Suprapubic skin (tissue), 4 donors: ENCODE results near the gene ADORA3. TPM values are rescaled to one million over a fixed set of nuclear protein-coding genes. Genes with fewer than 3 reads are reported as not detected.
"Not testable (repeated sequence)": the region's sequence is repeated elsewhere in the genome, so short reads cannot be mapped to it uniquely, and the experiment has no call there.

Experiments
- DNase-seq, 2 donors: peaks; one replicate each; pipeline ENCODE4 v3.0.0-alpha.2; 2019; ENCODE audit warnings: low spot score in 2 of 2
- H3K27ac ChIP-seq: fragments of 200-600 bp; sonication (generic); one replicate; pipeline ENCODE4 v1.5.1; 2019
- H3K27me3 ChIP-seq: fragments of 200-600 bp; sonication (generic); one replicate; pipeline ENCODE4 v1.5.1; 2019
- H3K36me3 ChIP-seq: fragments of 200-600 bp; sonication (generic); one replicate; pipeline ENCODE4 v1.5.1; 2019
- H3K4me1 ChIP-seq: fragments of 200-600 bp; sonication (generic); one replicate; pipeline ENCODE4 v1.5.1; 2019
- H3K4me3 ChIP-seq: fragments of 200-600 bp; sonication (generic); one replicate; pipeline ENCODE4 v1.5.1; 2019; ENCODE audit warnings: mild to moderate bottlenecking
- H3K9me3 ChIP-seq: fragments of 200-600 bp; sonication (generic); one replicate; pipeline ENCODE4 v1.5.1; 2019
- EP300 ChIP-seq: sonication (generic); formaldehyde crosslinking; IDR thresholded peaks from one replicate; pipeline ENCODE4 v1.6.1; 2017; ENCODE audit warnings: antibody characterized with exemption
- POLR2A ChIP-seq, 2 donors: fragments of 450-650 bp; IDR thresholded peaks; one replicate each; pipeline ENCODE4 v1.6.1; 2017; ENCODE audit warnings: antibody characterized with exemption in 2 of 2, mild to moderate bottlenecking in 2 of 2, moderate library complexity in 2 of 2
- POLR2AphosphoS5 ChIP-seq, 3 donors: sonication (generic); formaldehyde crosslinking; IDR thresholded peaks; one replicate each; pipeline ENCODE4 v1.6.1; 2017; ENCODE audit warnings: antibody characterized with exemption in 3 of 3
- WGBS: methylation state at CpG from one replicate; pipeline ENCODE4 v1.1.5; 2018; 5-methylcytosine and 5-hydroxymethylcytosine counted together
- total RNA-seq, 4 donors: library from RNA; depleted of rRNA; stranded (reverse); fragments of >200 nt; gene quantifications; one replicate each; pipeline ENCODE4 v1.1.0, GENCODE V29; 2016
- TF ChIP-seq, protein P1 (sequence below), 2 donors: fragments of 200-600 bp in 1 of 2; fragments of 450-650 bp in 1 of 2; sonication (generic) in 1 of 2; IDR thresholded peaks; one replicate each; pipeline ENCODE4 v1.5.1; 2016 to 2019; ENCODE audit warnings: antibody characterized with exemption in 2 of 2, mild to moderate bottlenecking in 1 of 2, moderate library complexity in 1 of 2

Gene ADORA3
- 1 to 10 TPM in 1 of 4 donors, under 1 TPM in 2, not detected in 1; 0.64 to 2.0 (median 0.85) TPM for total RNA-seq

DNA sequence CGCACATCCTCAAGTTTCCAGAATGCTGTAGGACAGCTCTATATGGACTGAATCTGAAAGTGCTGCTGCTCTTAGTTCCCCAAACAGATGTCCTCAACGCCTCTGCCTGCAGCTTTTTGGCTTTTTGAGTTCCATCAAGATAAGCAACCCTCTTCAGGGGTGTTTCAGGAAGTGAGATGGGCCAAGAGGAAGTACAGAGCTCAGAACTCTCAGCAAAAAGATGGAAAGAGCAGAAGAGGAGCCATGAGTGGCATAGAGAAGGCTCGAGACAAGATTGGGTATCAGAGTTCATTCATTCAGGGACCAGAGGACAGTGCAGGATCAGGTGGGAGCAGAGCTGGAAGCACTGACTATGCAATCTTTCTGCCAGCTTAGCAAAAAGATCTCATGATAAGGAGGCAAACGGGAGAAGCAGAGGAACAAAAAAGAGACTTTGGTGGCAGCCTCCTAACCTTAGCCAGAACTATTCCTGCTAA lies at the start of gene ADORA3, which contains the start of gene TMIGD3:
ADORA3 (minus strand) TSS at position 49 of the 476 bp plus-strand sequence. CDS start 279 bp downstream, outside the sequence.
TMIGD3 (minus strand) TSS at position 49 of the 476 bp plus-strand sequence. CDS start 279 bp downstream, outside the sequence.
- Histone ChIP-seq H3K4me3 (peak within 1 kb of the TSS; percentile 19), H3K27ac (peak within 1 kb of the TSS; percentile 40), H3K9me3 (no peaks in the 10 kb centered on the region), H3K4me1 (peaks cover 17% of the 10 kb centered on the region), H3K36me3 (no peaks in the 10 kb centered on the region), H3K27me3 (no peaks in the 10 kb centered on the region)
- WGBS = 54% methylated on average over 4 of the region's 4 CpGs
- TF ChIP-seq POLR2AphosphoS5 (IDR thresholded peaks at IDR 0.05) (no peak), POLR2A (IDR thresholded peaks at IDR 0.05) (no peak), EP300 (no peak)
- TF ChIP-seq, protein P1, sequence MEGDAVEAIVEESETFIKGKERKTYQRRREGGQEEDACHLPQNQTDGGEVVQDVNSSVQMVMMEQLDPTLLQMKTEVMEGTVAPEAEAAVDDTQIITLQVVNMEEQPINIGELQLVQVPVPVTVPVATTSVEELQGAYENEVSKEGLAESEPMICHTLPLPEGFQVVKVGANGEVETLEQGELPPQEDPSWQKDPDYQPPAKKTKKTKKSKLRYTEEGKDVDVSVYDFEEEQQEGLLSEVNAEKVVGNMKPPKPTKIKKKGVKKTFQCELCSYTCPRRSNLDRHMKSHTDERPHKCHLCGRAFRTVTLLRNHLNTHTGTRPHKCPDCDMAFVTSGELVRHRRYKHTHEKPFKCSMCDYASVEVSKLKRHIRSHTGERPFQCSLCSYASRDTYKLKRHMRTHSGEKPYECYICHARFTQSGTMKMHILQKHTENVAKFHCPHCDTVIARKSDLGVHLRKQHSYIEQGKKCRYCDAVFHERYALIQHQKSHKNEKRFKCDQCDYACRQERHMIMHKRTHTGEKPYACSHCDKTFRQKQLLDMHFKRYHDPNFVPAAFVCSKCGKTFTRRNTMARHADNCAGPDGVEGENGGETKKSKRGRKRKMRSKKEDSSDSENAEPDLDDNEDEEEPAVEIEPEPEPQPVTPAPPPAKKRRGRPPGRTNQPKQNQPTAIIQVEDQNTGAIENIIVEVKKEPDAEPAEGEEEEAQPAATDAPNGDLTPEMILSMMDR (IDR thresholded peaks at IDR 0.05) = no peak
- no peak for DNase-seq

DNA sequence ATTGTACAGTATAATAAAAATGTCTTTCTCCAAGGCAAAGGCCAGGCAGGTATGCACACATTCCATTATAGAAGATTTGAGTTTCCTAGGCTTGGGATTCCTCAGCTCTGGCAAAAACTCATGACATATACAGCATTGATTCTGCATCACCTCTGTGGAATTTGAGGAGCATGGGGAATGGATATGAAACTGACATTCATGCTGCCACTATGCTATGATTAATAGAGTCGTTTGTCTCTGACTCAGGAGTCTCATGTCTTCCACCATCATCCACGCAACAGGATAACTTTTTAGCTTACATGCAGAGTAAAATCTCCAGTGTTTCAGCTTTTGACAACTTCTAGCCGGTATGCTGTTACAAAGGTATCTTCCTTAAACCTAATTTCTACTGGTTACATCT lies 49.8 kb upstream of the ADORA3 start:
- Histone ChIP-seq H3K36me3 (no peaks in the 10 kb centered on the region), H3K4me3 (no peak overlapping the region), H3K4me1 (no peaks in the 10 kb centered on the region), H3K27me3 (no peaks in the 10 kb centered on the region), H3K27ac (no peak overlapping the region), H3K9me3 (no peaks in the 10 kb centered on the region)
- 86% methylated on average over 3 of the region's 3 CpGs for WGBS
- TF ChIP-seq POLR2AphosphoS5 (IDR thresholded peaks at IDR 0.05) (no peak), POLR2A (IDR thresholded peaks at IDR 0.05) (no peak), EP300 (no peak)
- TF ChIP-seq, protein P1 (IDR thresholded peaks at IDR 0.05) = no peak
- DNase-seq = no peak

DNA sequence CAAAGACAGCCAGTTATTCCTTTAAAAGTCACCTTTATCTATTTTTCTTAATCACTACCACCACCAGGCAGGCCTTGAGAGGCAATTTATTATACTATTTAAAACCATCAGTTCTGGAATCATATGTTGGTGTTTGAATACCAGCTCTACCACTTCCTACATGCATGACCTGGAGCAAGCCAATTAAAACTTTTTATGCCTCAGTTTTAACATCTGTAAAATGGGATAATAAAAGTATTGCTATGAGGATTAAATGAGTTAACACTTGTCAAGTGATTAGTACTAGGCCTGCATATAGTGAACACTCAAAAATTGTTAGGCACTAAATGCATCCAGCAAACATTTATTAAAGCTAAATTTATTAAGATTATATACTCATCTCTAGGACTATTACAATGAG lies 49.2 kb upstream of the ADORA3 start:
- H3K9me3 ChIP-seq = no peaks in the 10 kb centered on the region
- TF ChIP-seq EP300 = no peak
- no peak for TF ChIP-seq POLR2A (IDR thresholded peaks at IDR 0.05)
- TF ChIP-seq, protein P1 (IDR thresholded peaks at IDR 0.05) = no peak
- TF ChIP-seq POLR2AphosphoS5 (IDR thresholded peaks at IDR 0.05) = no peak
- H3K27ac ChIP-seq = no peak overlapping the region
- no peaks in the 10 kb centered on the region for H3K27me3 ChIP-seq
- no peak overlapping the region for H3K4me3 ChIP-seq
- DNase-seq = no peak
- no peaks in the 10 kb centered on the region for H3K36me3 ChIP-seq
- no peaks in the 10 kb centered on the region for H3K4me1 ChIP-seq

DNA sequence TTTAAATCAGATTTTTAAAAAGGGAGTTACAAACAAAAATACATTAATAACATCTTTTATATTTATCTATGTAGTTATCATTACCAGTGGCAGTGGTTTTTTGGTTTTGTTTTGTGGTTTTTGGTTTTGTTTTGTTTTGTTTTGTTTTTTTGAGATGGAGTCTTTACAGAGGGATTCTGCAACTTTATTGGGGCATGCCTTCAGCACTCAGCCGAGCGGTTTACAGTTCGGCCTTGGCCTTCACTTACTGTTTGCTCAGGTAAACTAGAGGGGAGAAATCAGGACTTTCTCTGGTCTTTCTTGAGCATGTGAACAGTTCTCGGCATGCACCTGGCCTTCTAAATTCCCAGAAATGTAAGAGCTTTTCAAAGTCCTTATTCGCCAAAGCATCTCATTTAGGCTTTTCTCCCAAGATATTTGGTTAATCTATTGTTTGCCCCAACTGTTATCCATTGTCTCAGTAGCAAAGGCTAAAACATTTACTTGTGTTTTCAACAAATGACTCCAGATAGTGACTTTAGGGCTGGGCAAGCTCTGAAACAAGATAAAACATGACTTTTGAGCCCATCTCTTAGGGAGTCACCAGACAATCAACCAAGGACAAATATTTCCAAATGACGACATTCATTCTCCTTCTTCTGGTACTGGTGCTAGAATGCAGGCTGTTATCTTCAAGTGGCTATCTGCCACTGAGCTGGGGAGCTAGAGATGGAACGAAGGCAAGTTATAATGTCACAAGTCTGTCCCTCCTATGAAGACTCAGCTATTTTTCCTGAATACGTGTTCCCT lies 48.4 kb upstream of the ADORA3 start:
- H3K27ac ChIP-seq = no peak overlapping the region
- no peaks in the 10 kb centered on the region for H3K9me3 ChIP-seq
- TF ChIP-seq, protein P1 (IDR thresholded peaks at IDR 0.05) = no peak
- TF ChIP-seq POLR2A (IDR thresholded peaks at IDR 0.05) = no peak
- no peak for DNase-seq
- H3K4me3 ChIP-seq = no peak overlapping the region
- no peaks in the 10 kb centered on the region for H3K27me3 ChIP-seq
- 86% methylated on average over 8 of the region's 8 CpGs for WGBS
- H3K36me3 ChIP-seq = no peaks in the 10 kb centered on the region
- no peaks in the 10 kb centered on the region for H3K4me1 ChIP-seq

DNA sequence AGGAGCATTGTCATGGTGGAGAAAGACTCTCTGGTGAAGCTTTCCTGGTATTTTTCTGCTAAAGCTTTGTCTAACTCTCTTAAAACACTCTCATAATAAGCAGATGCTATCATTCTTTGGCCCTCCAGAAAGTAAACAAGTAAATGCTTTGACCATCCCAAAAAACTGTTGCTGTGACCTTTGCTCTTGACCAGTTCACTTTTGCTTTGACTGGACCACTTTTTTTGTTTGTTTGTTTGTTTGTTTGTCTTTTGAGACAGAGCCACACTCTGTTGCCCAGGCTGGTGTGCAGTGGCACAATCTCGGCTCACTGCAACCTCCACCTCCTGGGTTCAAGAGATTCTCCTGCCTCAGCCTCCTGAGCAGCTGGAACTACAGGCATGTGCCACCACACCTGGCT lies 44.4 kb upstream of the ADORA3 start:
- not testable (repeated sequence) for H3K27ac ChIP-seq, H3K27me3 ChIP-seq, H3K4me1 ChIP-seq, H3K36me3 ChIP-seq, H3K4me3 ChIP-seq, H3K9me3 ChIP-seq, DNase-seq
- WGBS = 93% methylated on average over 1 of the region's 1 CpG
